HG02981 (cell line): ENCODE data around the gene HDLBP.
"Not testable (repeated sequence)": the region's sequence is repeated elsewhere in the genome, so short reads cannot be mapped to it uniquely, and the experiment has no call there.

ENCODE experiments used
- ATAC-seq: cut with Tn5 transposase; IDR thresholded peaks from one replicate; pipeline ENCODE4 v1.9.1; 2021; ENCODE audit warnings: mild to moderate bottlenecking, moderate library complexity; ENCODE audit not compliant: unreplicated experiment

HDLBP gene

GRCh38 chr2:241304039-241304670, 11.3 kb downstream of the HDLBP start:
- ATAC-seq, result no peak

GRCh38 chr2:241302759-241303651, 12.5 kb downstream of the HDLBP start:
- no peak for ATAC-seq

- ATAC-seq, result no peak
These were observed 13.4 kb downstream of the HDLBP start for GRCh38 chr2:241302083-241302482.

- ATAC-seq, result no peak
These were observed 15.5 kb downstream of the HDLBP start for GRCh38 chr2:241300000-241300399.

GRCh38 chr2:241298673-241299072, 16.8 kb downstream of the HDLBP start:
- ATAC-seq, result no peak

- no peak for ATAC-seq
These were observed 18.7 kb downstream of the HDLBP start for GRCh38 chr2:241296767-241297166.

- ATAC-seq, result no peak
These were observed 20.0 kb downstream of the HDLBP start for GRCh38 chr2:241295326-241296095.

- ATAC-seq, result not testable (repeated sequence)
These were observed 22.1 kb downstream of the HDLBP start for GRCh38 chr2:241293378-241293797.

- ATAC-seq, result no peak
These were observed 23.5 kb downstream of the HDLBP start for GRCh38 chr2:241291977-241292376.

- ATAC-seq, result no peak
These were observed 24.3 kb downstream of the HDLBP start for GRCh38 chr2:241291153-241291552.

GRCh38 chr2:241289597-241289996, 25.9 kb downstream of the HDLBP start:
- ATAC-seq, result no peak

GRCh38 chr2:241289053-241289452, 26.4 kb downstream of the HDLBP start:
- no peak for ATAC-seq

- no peak for ATAC-seq
These were observed 27.1 kb downstream of the HDLBP start for GRCh38 chr2:241288324-241288888.

- ATAC-seq, result no peak
These were observed 29.0 kb downstream of the HDLBP start for GRCh38 chr2:241286348-241287090.

- no peak for ATAC-seq
These were observed 29.9 kb downstream of the HDLBP start for GRCh38 chr2:241285596-241285995.

GRCh38 chr2:241282555-241282954, 32.9 kb downstream of the HDLBP start:
- ATAC-seq, result no peak

GRCh38 chr2:241280291-241280690, 35.2 kb downstream of the HDLBP start:
- ATAC-seq, result no peak

- no peak for ATAC-seq
These were observed 35.6 kb downstream of the HDLBP start for GRCh38 chr2:241279828-241280227.

GRCh38 chr2:241279413-241279812, 36.1 kb downstream of the HDLBP start:
- no peak for ATAC-seq

- not testable (repeated sequence) for ATAC-seq
These were observed 37.2 kb downstream of the HDLBP start for GRCh38 chr2:241278306-241278705.
